ENCODE results near the gene SLC5A3. TPM values are rescaled to one million over a fixed set of nuclear protein-coding genes. Genes with fewer than 3 reads are reported as not detected.

Gene SLC5A3
- total RNA-seq, 2 experiments from 2014 or later, result 21.1 to 21.9 TPM

- ChIA-PET POLR2A (interaction anchor here (1.4 kb wide), 2 partner anchors 8 to 97 kb away, joined by 3 read pairs; no protein-coding TSS in a partner anchor), CTCF (interaction anchor here (0.9 to 6.6 kb wide), 4 partner anchors 13 to 154 kb away, joined by 4 to 57 read pairs (median 5); no protein-coding TSS in a partner anchor)
- DNase-seq (no peak), ATAC-seq (peak; percentile 18)
- Mint-ChIP-seq H3K4me3 (peak overlapping the region; percentile 65), H3K4me1 (ENCODE audit: low read depth) (peaks cover 78% of the 10 kb centered on the region), H3K27me3 (no peaks in the 10 kb centered on the region), H3K9me3 (no peaks in the 10 kb centered on the region), H3K36me3 (ENCODE audit: low read depth) (peaks cover 76% of the 10 kb centered on the region), H3K27ac (peak overlapping the region; percentile 92)
- intact Hi-C loops (cut with micrococcal nuclease), result loop anchor here (5.0 kb wide), 3 partner anchors 49 to 131 kb away; no protein-coding TSS in a partner anchor
- no peak for TF ChIP-seq CTCF (IDR thresholded peaks at IDR 0.05)
Observed at GRCh38 chr21:34077888-34078287, 4.5 kb downstream of the SLC5A3 start.

GRCh38 chr21:34078915-34079314 is 5.5 kb downstream of the SLC5A3 start:
- Mint-ChIP-seq H3K27me3 (no peaks in the 10 kb centered on the region), H3K4me1 (ENCODE audit: low read depth) (peaks cover 88% of the 10 kb centered on the region), H3K4me3 (peak overlapping the region; percentile 65), H3K9me3 (no peaks in the 10 kb centered on the region), H3K36me3 (ENCODE audit: low read depth) (peaks cover 84% of the 10 kb centered on the region), H3K27ac (peak overlapping the region; percentile 92)
- CTCF ChIA-PET, result interaction anchor here (2.1 to 6.6 kb wide), 2 partner anchors 12 to 155 kb away, joined by 6 to 57 read pairs; no protein-coding TSS in a partner anchor
- POLR2A ChIA-PET, result interaction anchor here (0.6 kb wide), 1 partner anchor 145 kb away, joined by 3 read pairs; no protein-coding TSS in a partner anchor
- peak; percentile 62 for DNase-seq
- ATAC-seq, result peak; percentile 15
- intact Hi-C loops (cut with micrococcal nuclease), result loop anchor here (5.0 kb wide), 3 partner anchors 48 to 132 kb away; no protein-coding TSS in a partner anchor
- no peak for TF ChIP-seq CTCF (IDR thresholded peaks at IDR 0.05)

- Mint-ChIP-seq H3K4me3 (no peak overlapping the region), H3K27ac (peak overlapping the region; percentile 75), H3K4me1 (ENCODE audit: low read depth) (peaks cover 89% of the 10 kb centered on the region), H3K36me3 (ENCODE audit: low read depth) (peaks cover 78% of the 10 kb centered on the region), H3K9me3 (no peaks in the 10 kb centered on the region), H3K27me3 (no peaks in the 10 kb centered on the region)
- TF ChIP-seq CTCF (IDR thresholded peaks at IDR 0.05), result no peak
- no peak for DNase-seq
- ATAC-seq, result no peak
- intact Hi-C loops (cut with micrococcal nuclease), result no loop called here
- ChIA-PET POLR2A (no interaction called here), CTCF (interaction anchor here (1.1 to 6.5 kb wide), 2 partner anchors 10 to 157 kb away, joined by 3 to 30 read pairs; no protein-coding TSS in a partner anchor)
Observed at GRCh38 chr21:34080710-34081109, 7.3 kb downstream of the SLC5A3 start.

- DNase-seq (no peak), ATAC-seq (no peak)
- ChIA-PET POLR2A (interaction anchor here (0.5 kb wide), 1 partner anchor 24 kb away, joined by 3 read pairs; no protein-coding TSS in a partner anchor), CTCF (interaction anchor here (0.8 to 6.5 kb wide), 3 partner anchors 10 to 160 kb away, joined by 3 to 30 read pairs (median 7); no protein-coding TSS in a partner anchor)
- Mint-ChIP-seq H3K4me1 (ENCODE audit: low read depth) (peaks cover 72% of the 10 kb centered on the region), H3K27ac (peak overlapping the region; percentile 39), H3K9me3 (no peaks in the 10 kb centered on the region), H3K4me3 (no peak overlapping the region), H3K36me3 (ENCODE audit: low read depth) (peaks cover 65% of the 10 kb centered on the region), H3K27me3 (no peaks in the 10 kb centered on the region)
- intact Hi-C loops (cut with micrococcal nuclease), result no loop called here
- TF ChIP-seq CTCF (IDR thresholded peaks at IDR 0.05), result no peak
Observed at GRCh38 chr21:34082769-34083168, 9.4 kb downstream of the SLC5A3 start.

GRCh38 chr21:34083357-34083756 is 10.0 kb downstream of the SLC5A3 start:
- DNase-seq (no peak), ATAC-seq (no peak)
- no peak for TF ChIP-seq CTCF (IDR thresholded peaks at IDR 0.05)
- Mint-ChIP-seq H3K27me3 (no peaks in the 10 kb centered on the region), H3K9me3 (no peaks in the 10 kb centered on the region), H3K4me1 (ENCODE audit: low read depth) (peaks cover 66% of the 10 kb centered on the region), H3K27ac (peak overlapping the region; percentile 6), H3K4me3 (no peak overlapping the region), H3K36me3 (ENCODE audit: low read depth) (peaks cover 59% of the 10 kb centered on the region)
- POLR2A ChIA-PET, result interaction anchor here (0.5 kb wide), 1 partner anchor 23 kb away, joined by 3 read pairs; no protein-coding TSS in a partner anchor
- intact Hi-C loops (cut with micrococcal nuclease), result no loop called here
- CTCF ChIA-PET, result interaction anchor here (1.2 to 6.5 kb wide), 3 partner anchors 9 to 159 kb away, joined by 3 to 30 read pairs (median 7); no protein-coding TSS in a partner anchor

Measured in activated CD8-positive, alpha-beta T cell treated with anti-CD3 and anti-CD28 coated beads for 36 hours (primary cell).